ENCODE measurements around the gene PSMD2.

Gene PSMD2

DNA sequence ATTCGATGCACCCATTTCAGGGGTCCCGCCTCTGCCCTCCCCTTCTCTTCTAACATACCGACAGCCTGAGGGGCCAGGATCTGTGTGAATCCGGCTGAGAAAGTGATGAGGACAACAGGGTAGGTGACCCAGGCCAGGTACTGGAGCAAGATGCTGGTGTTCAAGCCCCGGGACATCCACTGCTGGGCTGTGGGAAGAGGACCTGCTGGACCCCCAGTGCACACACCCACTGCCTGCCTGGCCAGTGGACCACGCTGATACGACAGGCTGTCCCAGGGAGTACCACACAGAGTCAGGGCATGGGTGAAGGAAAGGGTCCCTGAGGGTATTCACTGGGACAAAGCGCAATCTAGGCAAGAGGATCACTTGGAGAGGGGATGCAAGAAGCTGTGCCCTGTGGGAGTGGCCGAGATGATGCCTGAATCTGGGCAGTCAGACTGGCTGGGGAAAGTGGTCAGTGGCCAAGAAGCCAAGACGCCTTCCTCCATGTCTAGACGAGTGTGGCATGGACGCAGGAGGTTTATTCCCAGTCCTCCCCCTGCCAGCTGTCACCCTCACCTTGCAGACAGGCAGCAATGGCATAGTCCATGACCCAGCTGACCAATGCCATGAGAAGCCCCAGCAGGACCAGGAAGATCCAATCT is 59.2 kb downstream of the PSMD2 start:
- no peak for DNase-seq

Data from NCI-H524 (cell line).